Ureter (tissue), 1 donor: ENCODE data around the gene DNAH1. TPM values are rescaled to one million over a fixed set of nuclear protein-coding genes. Genes with fewer than 3 reads are reported as not detected.
"Not testable (repeated sequence)": the region's sequence is repeated elsewhere in the genome, so short reads cannot be mapped to it uniquely, and the experiment has no call there.

ENCODE experiments used
- DNase-seq: peaks from one replicate; pipeline ENCODE4 v3.0.0-alpha.2; 2020; ENCODE audit warnings: low spot score
- total RNA-seq: library from RNA; stranded (reverse); gene quantifications from one replicate; pipeline ENCODE4 v1.2.4, GENCODE V29; 2023
- donor health status: DM: yes; HTN: yes; CAD: no.

The DNAH1 gene
- total RNA-seq, 1 donor from 2014 or later: 16.6 TPM

DNA sequence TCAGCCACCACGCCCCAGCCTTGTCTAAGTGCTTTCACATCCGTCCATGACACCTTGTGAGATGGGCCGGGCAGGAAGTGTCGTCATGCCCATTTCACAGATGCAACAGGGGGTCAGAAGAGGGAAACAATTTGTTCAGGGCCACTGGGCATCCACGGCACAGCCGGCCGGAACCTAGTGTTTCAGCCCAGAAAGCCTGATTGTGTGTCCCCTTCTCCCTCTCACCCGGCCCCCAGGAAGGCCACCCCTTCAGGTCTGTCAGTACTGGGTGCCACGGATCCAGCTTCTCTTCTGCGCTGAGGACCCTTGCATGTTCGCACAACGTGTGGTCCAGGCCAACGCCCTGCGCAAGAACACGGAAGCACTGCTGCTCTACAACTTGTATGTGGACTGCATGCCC lies 15.8 kb downstream of the DNAH1 start:
- no peak for DNase-seq

DNA sequence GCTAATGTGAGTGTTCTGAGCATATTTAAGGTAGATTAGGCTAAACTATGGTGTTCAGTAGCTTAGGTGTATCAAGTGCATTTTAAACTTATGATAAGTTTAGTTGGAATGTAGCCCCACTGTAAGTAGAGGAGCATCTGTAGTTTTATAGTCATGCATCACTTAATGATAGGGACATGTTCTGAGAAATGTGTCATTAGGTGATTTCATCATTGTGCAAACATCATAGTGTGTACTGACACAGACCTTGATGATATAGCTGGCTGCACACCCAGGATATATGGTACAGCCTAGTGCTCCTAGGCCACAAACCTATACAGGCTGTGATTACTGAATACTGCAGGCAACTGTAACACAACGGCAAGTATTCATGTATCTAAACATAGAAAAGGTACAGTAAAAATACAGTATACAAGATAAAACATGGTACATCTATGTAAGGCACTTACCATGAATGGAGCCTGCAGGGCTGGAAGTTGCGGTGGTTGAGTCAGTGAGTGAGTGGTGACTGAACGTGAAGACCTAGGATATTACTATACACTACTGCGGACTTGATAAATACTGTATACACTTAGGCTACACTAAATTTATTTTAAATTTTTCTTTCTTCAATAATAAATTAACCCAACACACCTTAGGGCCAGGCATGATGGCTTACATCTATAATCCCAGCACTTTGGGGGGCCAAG lies 17.9 kb downstream of the DNAH1 start:
- DNase-seq: no peak

DNA sequence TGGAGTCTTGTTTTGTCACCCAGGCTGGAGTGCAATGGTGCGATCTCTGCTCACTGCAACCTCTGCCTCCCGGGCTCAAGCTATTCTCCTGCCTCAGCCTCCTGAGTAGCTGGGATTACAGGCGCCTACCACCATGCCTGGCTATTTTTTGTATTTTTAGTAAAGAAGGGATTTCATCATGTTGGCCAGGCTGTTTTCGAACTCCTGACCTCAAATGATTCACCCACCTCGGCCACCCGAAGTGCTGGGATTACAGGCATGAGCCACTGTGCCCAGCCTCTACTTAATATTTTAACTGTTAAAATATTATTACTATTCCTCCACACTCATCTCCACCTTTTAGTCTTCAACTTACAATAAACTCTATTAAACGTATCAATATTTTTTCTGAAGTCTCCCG lies 22.0 kb downstream of the DNAH1 start:
- DNase-seq: not testable (repeated sequence)

DNA sequence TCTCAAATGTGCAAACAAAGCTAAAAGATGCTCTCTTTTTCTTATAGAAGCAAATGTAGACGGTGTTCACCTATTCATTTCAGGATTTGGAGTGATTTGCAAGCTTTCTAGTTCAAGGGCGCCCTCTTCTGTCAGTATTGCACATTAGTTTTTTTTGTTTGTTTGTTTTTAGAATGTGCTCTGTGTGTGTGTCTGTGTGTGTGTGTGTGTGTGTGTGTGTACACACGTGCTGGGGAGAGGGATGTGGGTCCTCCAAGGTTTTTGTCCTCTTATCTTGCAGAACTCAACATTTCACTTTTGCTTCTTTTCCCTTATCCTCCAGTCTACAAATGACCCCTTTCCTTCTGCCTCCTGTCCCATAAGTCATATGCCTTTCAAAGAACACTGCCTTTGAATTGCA lies 23.5 kb downstream of the DNAH1 start:
- no peak for DNase-seq

DNA sequence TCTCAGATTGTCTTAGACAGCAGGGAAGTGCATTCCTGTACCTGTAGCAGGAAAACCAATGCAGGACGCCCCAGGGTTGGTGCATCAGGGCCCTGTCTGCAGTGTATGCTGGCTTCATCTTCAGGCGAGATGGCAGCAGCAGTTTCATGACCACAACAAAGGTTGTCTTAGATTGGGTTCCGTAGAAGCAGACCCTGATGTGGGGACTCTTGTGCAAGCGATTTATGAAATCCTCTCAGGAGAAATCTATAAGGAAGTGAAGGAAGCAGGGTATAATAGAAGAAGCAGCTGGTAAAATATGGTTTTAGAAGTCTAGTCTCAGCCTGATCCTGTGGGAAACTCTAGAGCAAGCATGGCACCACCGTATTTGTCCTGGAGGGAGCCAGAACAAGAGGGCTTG lies 25.0 kb downstream of the DNAH1 start:
- DNase-seq: no peak

DNA sequence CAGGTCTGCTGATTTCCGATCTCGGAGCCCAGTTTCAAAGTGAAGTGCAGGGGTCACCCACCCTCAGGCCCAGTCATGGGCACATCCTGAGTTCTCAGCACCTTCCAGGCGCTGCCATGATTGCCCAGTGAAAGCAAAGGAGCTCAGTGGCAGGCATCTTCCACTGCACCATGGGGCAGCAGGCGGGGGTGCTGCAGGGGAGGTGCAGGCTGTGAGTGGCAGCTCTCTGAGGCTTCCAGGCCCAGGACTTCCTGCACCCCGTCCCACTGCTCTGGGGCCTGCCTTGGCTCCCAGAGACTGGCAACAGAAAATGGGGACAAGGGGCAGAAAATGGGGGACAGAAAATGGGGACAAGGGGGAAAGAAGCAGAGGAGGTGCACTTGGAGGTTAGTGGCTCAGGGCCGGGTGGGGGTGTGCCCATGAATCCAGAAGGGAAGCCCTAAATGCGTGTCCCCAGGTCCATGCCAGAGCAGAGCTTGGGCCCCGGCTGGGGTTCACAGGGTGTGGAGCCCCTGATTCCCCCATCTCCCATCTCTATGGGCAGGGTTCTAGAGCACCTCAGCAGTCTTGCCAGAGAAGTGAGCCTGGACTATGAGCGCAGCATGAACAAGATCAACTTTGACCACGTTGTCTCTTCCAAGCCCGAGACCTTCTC lies 28.0 kb downstream of the DNAH1 start:
- no peak for DNase-seq

DNA sequence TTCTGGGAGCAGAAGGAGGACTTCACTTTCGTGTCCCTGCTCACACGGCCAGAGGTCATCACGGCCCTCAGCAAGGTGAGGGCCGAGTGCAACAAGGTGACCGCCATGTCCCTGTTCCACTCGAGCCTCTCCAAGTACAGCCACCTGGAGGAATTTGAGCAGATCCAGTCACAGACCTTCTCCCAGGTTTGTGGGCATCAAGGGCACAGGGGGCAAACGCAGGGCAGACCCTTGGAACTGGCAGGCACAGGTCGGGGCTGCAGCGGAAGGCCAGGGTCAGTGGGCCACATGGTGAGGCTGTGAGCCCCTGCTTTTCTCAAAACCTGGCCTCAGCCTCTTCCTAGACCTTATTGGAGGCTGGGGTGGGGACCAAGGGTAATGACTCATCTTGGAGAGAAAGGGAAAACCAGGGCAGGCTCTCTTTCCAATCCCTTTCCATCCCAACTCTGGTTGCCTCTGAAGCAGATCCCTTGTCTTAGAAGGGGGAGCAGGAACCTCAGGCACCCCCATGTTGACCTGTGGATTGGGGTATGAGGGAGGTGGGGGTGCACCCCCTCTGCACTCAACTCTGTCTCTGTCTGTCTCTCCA lies 29.5 kb downstream of the DNAH1 start:
- no peak for DNase-seq

DNA sequence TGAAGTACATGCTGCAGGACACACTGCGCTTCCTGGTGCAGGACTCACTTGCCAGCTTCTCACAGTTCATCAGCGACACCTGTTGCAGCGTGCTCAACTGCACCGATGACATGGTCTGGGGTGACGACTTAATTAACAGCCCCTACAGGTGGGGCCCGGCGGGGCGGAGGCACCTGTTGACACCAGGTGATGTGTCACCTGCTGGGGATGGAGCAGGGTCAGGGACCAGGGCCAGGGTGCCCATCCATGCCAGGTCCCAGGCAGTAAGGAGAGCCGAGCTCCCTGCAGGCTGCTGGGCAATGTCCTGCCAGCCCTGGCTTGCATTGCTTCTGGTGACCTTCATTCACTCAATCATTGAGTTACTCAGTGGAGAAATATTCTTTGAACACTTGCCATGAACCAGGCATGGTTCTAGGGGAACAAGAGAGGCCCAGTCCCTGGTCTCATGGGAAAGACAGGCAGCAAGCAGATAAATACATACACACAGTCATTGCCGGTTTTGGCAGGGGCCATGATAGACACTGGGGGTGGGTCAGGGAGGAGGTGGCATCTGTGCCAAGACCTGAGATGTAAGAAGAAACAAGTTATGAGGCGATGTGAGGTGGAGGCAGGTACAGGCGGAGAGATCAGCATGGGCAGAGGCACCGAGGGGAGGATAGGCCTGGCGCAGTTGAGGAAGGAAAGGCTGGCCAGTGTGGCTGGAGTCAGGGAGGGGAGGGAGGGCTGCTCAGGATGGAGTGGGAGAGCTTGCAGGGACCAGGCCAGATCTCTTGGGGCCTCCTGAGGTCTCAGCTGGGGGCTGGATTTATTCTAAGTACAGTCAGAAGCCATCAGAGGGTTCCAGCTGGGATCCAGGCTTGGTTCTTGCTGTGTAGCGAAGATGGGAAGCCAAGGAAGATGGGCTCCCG lies 30.8 kb downstream of the DNAH1 start:
- DNase-seq: no peak

DNA sequence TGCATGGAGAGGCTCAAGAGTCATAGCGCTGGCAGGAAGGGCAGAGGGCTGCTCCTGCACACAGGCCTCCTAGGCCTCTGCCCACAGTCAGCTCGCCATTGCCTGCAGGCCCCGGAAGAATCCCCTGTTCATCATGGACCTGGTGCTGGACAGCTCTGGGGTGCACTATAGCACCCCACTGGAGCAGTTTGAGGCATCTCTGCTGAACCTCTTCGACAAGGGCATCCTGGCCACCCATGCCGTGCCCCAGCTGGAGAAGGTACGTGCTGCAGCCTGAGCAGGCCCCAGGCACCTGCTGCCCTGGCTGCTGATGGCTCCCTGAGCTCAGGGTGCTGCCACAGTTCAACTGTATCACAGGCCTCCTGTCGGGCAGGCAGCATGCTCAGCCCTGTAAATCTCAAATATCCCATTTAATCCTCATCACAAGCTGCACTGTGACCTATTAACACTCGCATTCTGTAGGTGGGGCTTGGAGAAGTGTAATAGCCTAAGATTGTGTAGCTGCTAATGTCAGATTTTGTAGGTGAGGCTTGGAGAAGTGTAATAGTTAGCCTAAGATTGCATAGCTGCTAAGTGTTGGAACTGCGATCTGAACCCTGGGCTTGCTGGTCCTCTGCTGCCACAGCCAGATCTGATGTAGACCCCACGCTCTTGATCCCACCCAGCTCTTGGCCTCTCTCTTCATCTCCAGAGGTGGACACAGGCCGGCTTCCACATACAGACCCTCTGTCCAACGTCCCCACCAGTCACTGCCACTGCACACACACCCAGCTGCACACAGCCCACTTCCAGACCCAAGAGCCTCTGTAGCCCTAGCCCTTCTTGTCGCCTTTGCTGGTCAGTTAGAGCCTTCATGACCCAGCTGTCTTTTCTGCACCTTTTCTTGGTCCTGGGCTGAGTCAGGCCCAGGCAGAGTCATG lies 31.9 kb downstream of the DNAH1 start:
- DNase-seq: no peak

DNA sequence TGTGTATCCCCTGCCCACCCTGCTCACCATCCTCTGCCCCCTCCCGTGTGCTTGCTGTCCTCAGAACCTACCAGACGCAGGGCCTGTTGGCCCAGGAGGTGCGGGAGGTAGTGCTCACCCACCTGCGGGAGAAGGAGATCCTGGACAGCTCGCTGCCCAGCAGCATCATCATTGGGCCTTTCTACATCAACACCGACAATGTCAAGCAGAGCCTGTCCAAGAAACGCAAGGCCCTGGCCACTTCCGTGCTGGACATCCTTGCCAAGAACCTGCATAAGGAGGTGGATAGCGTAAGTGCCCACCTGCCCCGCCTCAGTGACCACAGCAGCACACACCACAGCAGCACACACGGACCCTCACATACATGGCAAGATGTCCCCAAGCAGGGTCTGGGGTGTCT lies 33.0 kb downstream of the DNAH1 start:
- DNase-seq: no peak

DNA sequence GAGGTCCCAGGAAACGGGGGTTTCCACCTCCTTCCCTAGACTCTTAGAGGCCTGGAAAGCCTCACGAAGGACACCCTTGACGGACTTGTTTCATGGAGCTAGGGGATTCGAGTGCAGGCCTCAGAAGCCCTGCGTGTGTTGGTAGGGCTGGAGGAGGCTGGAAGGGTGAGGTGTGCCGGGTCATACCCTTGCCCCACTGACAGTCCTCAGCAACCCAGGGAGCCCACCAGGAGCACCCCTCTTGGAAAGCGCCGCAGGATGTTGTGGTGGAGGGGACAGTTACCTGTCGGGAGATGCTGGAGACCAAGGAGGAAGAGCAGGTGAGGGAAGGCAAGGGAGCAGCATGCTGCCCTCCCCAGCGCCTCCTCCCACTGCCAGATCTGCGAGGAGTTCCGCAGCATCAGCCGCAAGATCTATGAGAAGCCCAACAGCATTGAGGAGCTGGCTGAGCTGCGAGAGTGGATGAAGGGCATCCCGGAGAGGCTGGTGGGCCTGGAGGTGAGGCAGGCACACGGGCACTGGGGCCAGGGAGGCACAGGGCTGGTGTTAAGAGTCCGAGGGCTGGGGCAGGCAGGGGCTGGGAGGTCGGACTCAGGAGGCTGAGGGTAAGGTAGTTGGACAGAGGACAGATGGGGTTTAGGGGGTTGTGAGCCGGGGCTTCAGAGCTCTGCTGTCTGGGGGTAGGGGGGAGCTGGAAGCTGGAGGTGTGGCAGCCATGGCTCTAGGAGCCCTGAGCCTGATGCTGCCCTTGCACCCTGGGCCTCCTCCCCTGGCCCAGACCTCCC lies 33.7 kb downstream of the DNAH1 start:
- DNase-seq: no peak

DNA sequence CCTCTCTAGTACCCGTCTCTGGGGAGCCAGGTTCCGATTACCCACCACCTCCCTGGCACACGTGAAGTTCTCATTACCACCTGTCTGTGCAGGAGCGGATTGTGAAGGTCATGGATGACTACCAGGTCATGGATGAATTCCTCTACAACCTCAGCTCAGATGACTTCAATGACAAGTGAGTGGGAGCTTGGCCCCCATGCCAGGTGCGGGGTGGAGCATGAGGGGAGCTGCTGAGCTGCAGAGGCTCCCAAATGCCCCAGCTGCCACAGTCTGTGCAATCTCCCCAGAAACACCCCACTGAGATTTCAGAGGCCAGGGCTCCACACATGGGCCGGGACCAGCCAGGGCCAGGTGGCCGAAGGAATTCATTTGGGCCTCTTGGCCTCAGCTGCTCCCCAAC lies 34.3 kb downstream of the DNAH1 start:
- no peak for DNase-seq

DNA sequence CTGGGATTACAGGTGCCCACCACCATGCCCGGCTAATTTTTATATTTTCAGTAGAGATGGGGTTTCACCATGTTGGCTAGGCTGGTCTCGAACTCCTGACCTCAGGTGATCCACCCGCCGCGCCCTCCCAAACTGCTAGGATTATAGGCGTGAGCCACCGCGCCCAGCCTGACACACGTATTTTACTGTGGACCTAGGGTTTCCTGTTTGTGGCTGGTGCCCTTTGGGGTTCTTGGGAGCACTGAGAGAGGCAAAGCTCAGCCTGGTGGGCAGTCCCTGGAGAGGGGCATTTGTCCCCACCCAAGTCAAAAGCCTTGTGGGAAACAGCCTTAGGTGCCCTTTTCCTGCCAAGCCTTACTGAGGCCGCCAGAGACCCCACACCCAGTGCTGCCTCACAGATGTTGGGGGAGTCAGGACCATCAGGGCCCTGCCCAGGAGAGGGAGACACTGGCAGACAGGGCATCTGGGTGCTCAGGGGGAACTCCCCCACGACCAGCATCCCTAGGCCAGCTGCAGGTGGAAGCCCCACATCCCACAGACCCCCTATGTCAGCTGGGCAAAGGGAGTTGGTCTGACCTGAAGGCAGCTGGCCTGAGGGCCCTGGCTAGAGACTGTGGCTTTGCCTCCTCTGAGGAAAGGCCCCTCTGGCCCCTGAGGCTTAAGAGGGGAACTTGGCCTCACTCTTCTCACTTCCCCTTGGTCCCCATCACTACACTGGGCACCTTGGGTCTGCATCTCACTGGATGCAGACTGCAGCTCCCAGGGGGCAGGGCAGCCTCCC lies 35.1 kb downstream of the DNAH1 start:
- DNase-seq: no peak

DNA sequence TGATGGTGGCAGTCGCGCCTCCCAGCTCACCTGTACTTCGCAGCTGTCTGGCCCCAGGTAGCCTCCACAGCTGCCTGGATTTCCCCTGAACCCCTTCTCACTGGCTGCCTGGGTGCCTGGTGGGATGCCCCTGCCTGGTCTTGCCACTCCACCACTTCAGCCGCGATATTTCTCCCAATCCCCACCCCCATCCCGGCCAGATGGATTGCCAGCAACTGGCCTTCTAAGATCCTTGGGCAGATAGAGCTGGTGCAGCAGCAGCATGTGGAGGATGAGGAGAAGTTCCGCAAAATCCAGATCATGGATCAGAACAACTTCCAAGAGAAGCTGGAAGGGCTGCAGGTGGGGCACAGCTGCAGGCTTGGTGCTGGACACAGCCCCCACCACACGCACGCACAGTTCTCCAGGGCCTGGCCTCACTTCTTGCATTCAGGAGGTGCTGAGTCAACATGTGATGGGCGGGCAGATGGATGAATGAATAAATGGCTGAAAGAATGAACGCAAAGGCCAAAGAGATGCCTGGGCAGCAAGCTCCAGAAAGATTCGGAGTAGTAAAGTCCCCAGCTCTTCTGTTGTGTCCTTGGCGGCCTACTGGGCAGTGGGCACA lies 35.7 kb downstream of the DNAH1 start:
- no peak for DNase-seq

DNA sequence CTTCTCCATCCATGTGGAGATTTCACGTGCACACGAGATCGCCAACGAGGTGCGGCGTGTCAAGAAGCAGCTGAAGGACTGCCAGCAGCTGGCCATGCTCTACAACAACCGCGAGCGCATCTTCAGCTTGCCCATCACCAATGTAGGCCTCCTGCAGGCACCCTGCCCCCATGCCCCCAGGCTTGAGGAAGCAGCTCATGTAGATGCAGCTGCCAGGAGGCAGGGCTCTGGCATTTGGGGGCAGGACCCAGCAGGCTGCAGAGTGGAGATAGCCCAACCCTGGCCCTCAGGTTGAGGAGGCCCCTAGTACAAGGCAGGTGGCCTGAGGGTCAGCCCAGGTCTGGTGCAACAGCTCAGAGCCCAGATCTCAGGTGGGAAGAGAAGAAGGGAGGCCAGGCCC lies 36.4 kb downstream of the DNAH1 start:
- no peak for DNase-seq

DNA sequence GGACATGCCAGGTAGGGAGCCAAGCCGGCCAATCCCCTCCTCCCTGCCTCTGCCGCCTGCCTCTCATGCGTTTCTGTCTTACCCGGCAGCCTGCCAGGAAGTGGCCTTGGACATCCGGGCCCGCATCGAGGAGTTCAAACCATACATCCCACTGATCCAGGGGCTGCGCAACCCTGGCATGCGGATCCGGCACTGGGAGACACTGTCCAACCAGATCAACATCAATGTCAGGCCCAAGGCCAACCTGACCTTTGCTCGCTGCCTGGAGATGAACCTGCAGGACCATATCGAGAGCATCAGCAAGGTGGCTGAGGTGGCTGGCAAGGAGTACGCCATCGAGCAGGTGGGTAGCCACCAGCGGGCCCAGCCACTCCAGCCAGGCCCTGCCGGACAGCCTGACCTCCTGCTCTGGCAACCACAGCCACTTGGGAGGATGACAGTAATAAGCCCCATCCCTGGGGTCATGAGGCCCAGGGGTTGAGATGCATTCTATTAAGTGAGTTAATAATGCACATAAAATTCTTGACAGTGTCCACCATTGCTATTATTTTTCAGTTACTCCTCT lies 37.3 kb downstream of the DNAH1 start:
- no peak for DNase-seq

DNA sequence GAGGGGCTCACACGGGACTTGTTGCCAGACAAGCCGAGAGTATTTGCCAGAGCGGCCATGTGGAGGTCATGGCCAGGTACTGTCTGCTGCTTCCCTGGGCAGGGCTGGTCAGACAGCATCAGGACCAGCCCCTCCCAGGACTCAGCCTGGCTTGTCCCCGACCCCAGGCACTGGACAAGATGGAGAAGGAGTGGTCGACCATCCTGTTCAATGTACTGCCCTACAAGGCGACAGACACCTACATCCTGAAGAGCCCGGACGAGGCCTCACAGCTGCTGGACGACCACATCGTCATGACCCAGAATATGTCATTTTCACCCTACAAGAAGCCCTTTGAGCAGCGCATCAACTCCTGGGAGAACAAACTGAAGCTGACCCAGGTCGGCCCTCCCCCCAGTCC lies 38.6 kb downstream of the DNAH1 start:
- DNase-seq: no peak

DNA sequence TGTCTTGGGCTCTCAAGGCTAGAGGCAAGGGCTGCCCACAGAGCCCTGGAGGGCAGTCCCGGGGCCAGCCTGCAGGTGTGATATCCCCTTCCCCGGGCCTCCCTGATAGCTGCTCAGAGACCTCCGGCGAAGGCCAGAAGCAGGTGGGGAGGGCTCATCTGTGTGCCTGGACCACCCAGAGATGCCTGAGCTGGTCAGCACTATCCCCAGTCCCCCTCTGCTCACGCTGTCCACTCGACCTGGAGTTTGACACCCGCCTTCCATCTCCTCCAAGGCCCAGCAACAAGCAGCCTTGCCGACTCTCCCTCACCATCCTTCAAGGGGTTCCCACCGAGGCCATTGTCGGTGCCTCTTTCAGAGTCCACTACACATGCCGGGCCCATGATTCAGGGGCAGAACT lies 39.4 kb downstream of the DNAH1 start:
- DNase-seq: no peak

DNA sequence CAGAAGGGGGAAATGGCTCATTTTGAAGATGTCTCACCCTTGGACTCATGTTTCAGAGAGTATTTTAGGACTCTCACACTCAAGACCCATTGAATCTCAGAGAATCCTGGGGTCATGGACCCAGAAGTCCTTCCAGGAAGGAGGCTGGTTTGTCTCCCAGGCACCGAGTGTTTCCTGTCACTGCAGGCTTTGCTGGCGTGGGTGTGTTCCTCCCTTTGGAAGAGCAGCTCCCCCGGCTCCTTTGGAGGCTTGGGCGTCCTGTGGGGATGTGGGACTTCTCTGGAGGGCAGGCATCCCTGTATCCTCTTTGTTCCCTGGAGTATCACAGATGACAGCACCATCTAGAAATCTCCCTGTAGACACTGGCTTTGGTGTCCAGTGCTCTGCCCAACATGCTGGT lies 40.0 kb downstream of the DNAH1 start:
- no peak for DNase-seq
